Thymus (tissue), 11 donors: ENCODE results near the gene SFMBT1. TPM values are rescaled to one million over a fixed set of nuclear protein-coding genes. Genes with fewer than 3 reads are reported as not detected.

ENCODE experiments used
- DNase-seq, 9 donors: peaks; one replicate each; pipeline ENCODE4 v3.0.0-alpha.2; 2013; ENCODE audit warnings: low spot score in 9 of 9, low read depth in 6 of 9, missing footprints in 1 of 9
- H3K27ac ChIP-seq, 2 donors: one replicate each; pipeline ENCODE4 v1.5.1; 2013; ENCODE audit warnings: control low read depth in 1 of 2, low read depth in 1 of 2, low read length in 1 of 2, mild to moderate bottlenecking in 1 of 2, moderate library complexity in 1 of 2
- H3K27me3 ChIP-seq, 2 donors: one replicate each; pipeline ENCODE4 v1.5.1; 2013; ENCODE audit warnings: low read length in 1 of 2; ENCODE audit not compliant: control insufficient read depth in 2 of 2, insufficient read depth in 1 of 2
- H3K36me3 ChIP-seq, 2 donors: one replicate each; pipeline ENCODE4 v1.5.1; 2013; ENCODE audit warnings: low read length in 1 of 2, mild to moderate bottlenecking in 1 of 2, moderate library complexity in 1 of 2; ENCODE audit not compliant: control insufficient read depth in 2 of 2, insufficient read depth in 2 of 2
- H3K4me1 ChIP-seq, 2 donors: one replicate each; pipeline ENCODE4 v1.5.1; 2013; ENCODE audit warnings: low read length in 2 of 2; ENCODE audit not compliant: control insufficient read depth in 2 of 2, insufficient read depth in 2 of 2
- H3K4me3 ChIP-seq, 2 donors: one replicate each; pipeline ENCODE4 v1.5.1; 2013; ENCODE audit warnings: low read length in 2 of 2, control low read depth in 1 of 2, mild to moderate bottlenecking in 1 of 2
- H3K9me3 ChIP-seq, 2 donors: one replicate each; pipeline ENCODE4 v1.5.1; 2013; ENCODE audit warnings: low read length in 1 of 2, mild to moderate bottlenecking in 1 of 2; ENCODE audit not compliant: control insufficient read depth in 2 of 2, insufficient read depth in 1 of 2
- WGBS: extraction: QIAGEN DNeasy Blood & Tissue Kit; methylation state at CpG from one replicate; pipeline ENCODE4 v1.1.7; 2013; 5-methylcytosine and 5-hydroxymethylcytosine counted together
- polyA plus RNA-seq: library from polyadenylated mRNA; stranded (reverse); fragments of 200-250 nt; gene quantifications from one replicate; pipeline ENCODE4 v1.2.3, GENCODE V29; 2013
- total RNA-seq: library from RNA; stranded (reverse); fragments of 120-200 nt; gene quantifications from one replicate; pipeline ENCODE4 v1.2.4, GENCODE V29; 2013
- donor health status: healthy.

The SFMBT1 gene
- total and polyA plus RNA-seq, 2 donors: 6.2 to 6.4 TPM

GRCh38 chr3:52904000-52904399 lies 141.9 kb downstream of the SFMBT1 start:
- H3K4me3 ChIP-seq: no peak overlapping the region
- WGBS: 97% methylated on average over 3 of the region's 3 CpGs
- peaks cover 4 to 12% of the 10 kb centered on the region in 2 donors for H3K36me3 ChIP-seq
- no peaks in the 10 kb centered on the region for H3K9me3 ChIP-seq
- H3K27me3 ChIP-seq: no peaks in the 10 kb centered on the region
- H3K4me1 ChIP-seq: peaks cover 26 to 44% of the 10 kb centered on the region in 2 donors
- peak overlapping the region in 1 of 2 donors; percentile 19 for H3K27ac ChIP-seq
- DNase-seq: no peak

GRCh38 chr3:52897130-52898122 lies 148.4 kb downstream of the SFMBT1 start, which contains the start of gene STIMATE:
Gene STIMATE (minus strand): TSS chr3:52897548. CDS start chr3:52897450, 98 bp downstream.
- H3K27ac ChIP-seq: peak within 1 kb of the TSS; percentile 29 to 42
- peaks cover 36 to 69% of the 10 kb centered on the region in 2 donors for H3K4me1 ChIP-seq
- H3K27me3 ChIP-seq: no peaks in the 10 kb centered on the region
- peak; percentile 64 to 90 (median 77) for DNase-seq
- H3K4me3 ChIP-seq: peak within 1 kb of the TSS; percentile 72 to 91
- peaks cover 3 to 9% of the 10 kb centered on the region in 2 donors for H3K36me3 ChIP-seq
- no peaks in the 10 kb centered on the region for H3K9me3 ChIP-seq
- WGBS: under 1% methylated on average over 85 of the region's 85 CpGs

DNA sequence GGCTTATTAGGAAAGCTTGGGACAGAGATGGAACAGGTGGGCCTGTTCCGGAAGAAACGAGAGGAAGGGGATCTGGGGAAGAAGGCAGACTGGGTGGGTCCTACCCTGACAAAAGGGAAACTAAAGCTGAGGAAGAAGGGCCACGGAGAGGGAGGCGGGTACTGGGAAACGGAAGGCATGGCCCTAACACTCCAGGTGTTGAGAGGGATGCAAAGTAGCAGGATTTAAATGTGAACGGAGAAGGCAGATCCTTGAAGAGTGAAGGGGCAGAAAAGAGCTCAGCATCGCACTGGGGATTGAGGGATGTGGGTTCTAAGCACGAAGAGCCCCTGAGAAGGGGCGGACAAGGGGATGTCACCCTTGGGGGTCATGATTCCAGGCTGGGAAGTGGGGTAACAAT lies 149.3 kb downstream of the SFMBT1 start:
- no peaks in the 10 kb centered on the region for H3K9me3 ChIP-seq
- peak overlapping the region; percentile 72 to 91 for H3K4me3 ChIP-seq
- 14% methylated on average over 9 of the region's 9 CpGs for WGBS
- no peak for DNase-seq
- H3K36me3 ChIP-seq: peaks cover 3 to 9% of the 10 kb centered on the region in 2 donors
- peaks cover 31 to 69% of the 10 kb centered on the region in 2 donors for H3K4me1 ChIP-seq
- H3K27me3 ChIP-seq: no peaks in the 10 kb centered on the region
- peak overlapping the region; percentile 29 to 42 for H3K27ac ChIP-seq

GRCh38 chr3:52896151-52896550 lies 149.7 kb downstream of the SFMBT1 start:
- DNase-seq: no peak
- no peaks in the 10 kb centered on the region for H3K9me3 ChIP-seq
- H3K4me3 ChIP-seq: peak overlapping the region; percentile 72 to 91
- H3K36me3 ChIP-seq: peaks cover 4 to 12% of the 10 kb centered on the region in 2 donors
- H3K27me3 ChIP-seq: no peaks in the 10 kb centered on the region
- peaks cover 26 to 68% of the 10 kb centered on the region in 2 donors for H3K4me1 ChIP-seq
- no peak overlapping the region for H3K27ac ChIP-seq
- 16% methylated on average over 3 of the region's 3 CpGs for WGBS

DNA sequence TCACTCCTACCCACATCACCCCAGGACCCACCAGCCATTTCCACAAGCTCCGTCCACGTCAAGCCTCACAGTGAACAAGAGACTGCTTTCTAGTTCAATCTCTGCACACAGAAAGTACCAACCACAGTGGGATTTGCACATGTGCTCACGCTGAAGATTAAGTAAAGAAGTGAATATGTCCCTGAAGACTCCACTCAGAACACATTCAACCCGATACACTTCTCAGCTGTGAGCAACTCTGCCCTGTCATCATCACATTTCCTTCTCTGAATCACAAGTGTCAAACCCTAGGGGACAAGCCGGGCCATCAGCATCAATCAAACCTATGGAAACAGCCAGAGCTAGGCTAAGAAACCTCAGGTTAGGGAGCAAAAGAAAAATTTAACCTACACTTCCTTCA lies 150.5 kb downstream of the SFMBT1 start:
- H3K4me1 ChIP-seq: peaks cover 25 to 63% of the 10 kb centered on the region in 2 donors
- H3K27ac ChIP-seq: peak overlapping the region in 1 of 2 donors; percentile 29
- WGBS: 76% methylated on average over 5 of the region's 5 CpGs
- DNase-seq: no peak
- no peaks in the 10 kb centered on the region for H3K9me3 ChIP-seq
- H3K4me3 ChIP-seq: peak overlapping the region; percentile 72 to 91
- peaks cover 11 to 13% of the 10 kb centered on the region in 2 donors for H3K36me3 ChIP-seq
- no peaks in the 10 kb centered on the region for H3K27me3 ChIP-seq

DNA sequence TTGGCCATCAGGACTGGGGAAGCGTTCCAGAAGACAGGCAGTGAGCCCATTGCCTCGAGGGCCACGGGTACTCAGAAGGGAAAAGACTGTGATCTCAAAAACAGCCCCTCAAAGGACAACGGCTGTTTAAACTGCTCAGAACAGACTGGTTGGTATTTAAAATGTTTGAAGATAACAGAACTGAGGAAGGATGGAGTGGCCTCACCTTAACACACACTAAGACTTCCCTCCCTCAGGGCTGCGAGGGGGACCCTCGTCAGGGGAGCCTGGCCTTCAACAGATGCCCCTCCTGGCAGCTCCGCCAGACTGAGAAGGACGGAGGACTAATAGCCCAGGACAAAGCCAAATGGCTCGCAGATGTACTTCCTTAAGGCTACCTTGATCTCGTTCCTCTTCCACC lies 151.1 kb downstream of the SFMBT1 start:
- no peak for DNase-seq

DNA sequence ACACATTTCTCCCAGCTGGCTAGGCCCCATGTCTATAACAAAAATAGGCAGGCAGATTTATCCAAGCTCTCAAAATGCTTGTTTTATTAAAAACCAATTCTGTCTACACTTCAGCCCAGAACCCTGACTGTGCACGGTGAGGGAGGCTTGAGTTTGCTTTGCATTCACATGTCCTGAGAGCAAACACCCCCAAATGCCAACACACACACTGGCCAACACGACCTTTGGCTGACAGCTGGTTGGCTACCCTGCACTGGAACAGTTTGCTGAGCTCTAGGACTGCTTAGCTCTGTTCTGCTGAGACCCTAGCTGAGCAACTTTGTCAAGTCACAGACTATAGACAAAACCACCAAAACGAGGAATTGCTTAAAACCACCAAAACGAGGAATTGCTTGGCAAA lies 152.2 kb downstream of the SFMBT1 start:
- Histone ChIP-seq H3K27me3 (no peaks in the 10 kb centered on the region), H3K9me3 (no peaks in the 10 kb centered on the region), H3K4me3 (no peak overlapping the region), H3K4me1 (peaks cover 25 to 59% of the 10 kb centered on the region in 2 donors), H3K27ac (no peak overlapping the region), H3K36me3 (peaks cover 13 to 21% of the 10 kb centered on the region in 2 donors)
- no peak for DNase-seq
- 78% methylated on average over 4 of the region's 4 CpGs for WGBS

More for the DNA sequence above, 151.1 kb downstream of the SFMBT1 start:
- Histone ChIP-seq H3K36me3 (peaks cover 13 to 17% of the 10 kb centered on the region in 2 donors), H3K4me1 (peaks cover 25 to 59% of the 10 kb centered on the region in 2 donors), H3K27ac (no peak overlapping the region), H3K4me3 (no peak overlapping the region), H3K9me3 (no peaks in the 10 kb centered on the region), H3K27me3 (no peaks in the 10 kb centered on the region)
- WGBS: 91% methylated on average over 10 of the region's 10 CpGs

DNA sequence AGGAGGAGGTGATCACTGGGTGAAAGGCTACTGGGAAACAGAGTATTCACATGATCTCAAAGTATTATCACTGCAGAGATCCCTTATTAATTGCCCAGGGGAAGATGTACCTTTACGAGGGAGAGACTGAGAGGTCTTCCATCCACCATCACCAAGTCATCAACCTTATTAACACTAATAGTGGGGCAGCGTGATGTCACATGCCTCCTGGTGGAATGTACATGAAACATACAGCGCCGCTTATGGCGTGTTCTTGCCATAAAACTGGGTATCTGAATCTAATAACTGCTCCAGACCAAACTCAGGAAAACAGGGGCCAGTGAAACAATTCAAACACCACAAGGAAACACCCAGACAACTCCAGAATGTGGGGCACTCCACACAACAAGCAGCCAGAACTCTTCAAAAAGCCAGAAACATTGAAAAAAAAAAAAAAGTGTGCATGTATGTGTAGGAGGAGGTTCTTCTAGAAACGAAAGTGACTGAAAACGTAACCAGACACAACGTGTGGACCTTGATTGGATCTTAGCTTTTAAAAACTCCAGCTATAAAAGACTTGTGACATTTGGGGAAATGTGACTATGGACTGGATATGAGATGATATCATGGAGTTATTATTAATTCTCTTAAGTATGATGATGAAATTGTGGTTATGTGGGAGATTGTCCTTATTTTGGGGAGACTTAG lies 153.1 kb downstream of the SFMBT1 start:
- no peaks in the 10 kb centered on the region for H3K27me3 ChIP-seq
- no peak overlapping the region for H3K4me3 ChIP-seq
- H3K36me3 ChIP-seq: peaks cover 13 to 21% of the 10 kb centered on the region in 2 donors

DNA sequence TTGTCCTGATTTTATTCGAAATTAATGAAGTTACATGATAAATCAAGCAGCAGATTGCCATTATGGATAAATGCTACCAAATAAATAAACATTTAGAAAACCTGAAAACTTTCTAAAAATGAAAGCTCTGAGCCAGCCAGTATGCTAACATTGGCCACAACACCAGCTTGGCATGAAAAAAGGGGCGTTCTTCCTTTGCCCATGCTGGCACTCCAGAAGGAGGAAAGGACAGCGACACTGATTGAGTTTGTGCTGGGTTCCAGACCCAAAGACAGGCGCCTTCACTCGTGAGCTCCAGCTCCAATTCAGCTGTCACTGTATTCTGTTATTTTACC lies 153.6 kb downstream of the SFMBT1 start:
- Histone ChIP-seq H3K36me3 (peaks cover 13 to 25% of the 10 kb centered on the region in 2 donors), H3K4me1 (peaks cover 22 to 58% of the 10 kb centered on the region in 2 donors), H3K27me3 (no peaks in the 10 kb centered on the region), H3K27ac (no peak overlapping the region), H3K4me3 (no peak overlapping the region), H3K9me3 (no peaks in the 10 kb centered on the region)
- WGBS: 87% methylated on average over 5 of the region's 5 CpGs
- no peak for DNase-seq

More for the DNA sequence above, 153.1 kb downstream of the SFMBT1 start:
- peaks cover 24 to 57% of the 10 kb centered on the region in 2 donors for H3K4me1 ChIP-seq
- 82% methylated on average over 8 of the region's 8 CpGs for WGBS
- DNase-seq: peak in 1 of 9 donors; percentile 51
- H3K9me3 ChIP-seq: no peaks in the 10 kb centered on the region
- H3K27ac ChIP-seq: peak overlapping the region in 1 of 2 donors; percentile 15
